ENCODE results near the gene MGAT5. TPM values are rescaled to one million over a fixed set of nuclear protein-coding genes. Genes with fewer than 3 reads are reported as not detected.

MGAT5 gene
- total RNA-seq, 1 donor from 2014 or later, result 21.2 TPM

GRCh38 chr2:134333646-134334189, 79.8 kb downstream of the MGAT5 start:
- TF ChIP-seq EZH2phosphoT487 (IDR thresholded peaks at IDR 0.05) (no peak), EZH2 (IDR thresholded peaks at IDR 0.05) (no peak), CTCF (IDR thresholded peaks at IDR 0.05) (no peak)
- no peak overlapping the region for H3K4me3 ChIP-seq
- H3K4me1 ChIP-seq, result no peaks in the 10 kb centered on the region
- H3K4me3 Mint-ChIP-seq, result no peak overlapping the region
- H3K79me2 ChIP-seq (ENCODE audit: low read depth), result no peaks in the 10 kb centered on the region
- peaks cover 9% of the 10 kb centered on the region for H3K36me3 Mint-ChIP-seq
- H3K9ac ChIP-seq, result no peak overlapping the region
- no peaks in the 10 kb centered on the region for H3K27me3 Mint-ChIP-seq (ENCODE audit: insufficient read depth, low read depth)
- H3K27me3 ChIP-seq, result no peaks in the 10 kb centered on the region
- no peaks in the 10 kb centered on the region for H3F3A ChIP-seq (ENCODE audit: low read depth)
- H3K27ac Mint-ChIP-seq, result no peak overlapping the region
- DNase-seq (ENCODE audit: low spot score), result no peak
- no peaks in the 10 kb centered on the region for H3K4me1 Mint-ChIP-seq
- H3K36me3 ChIP-seq, result no peaks in the 10 kb centered on the region
- H3K4me2 ChIP-seq, result no peak overlapping the region
- no peak overlapping the region for H3K27ac ChIP-seq
- H2AFZ ChIP-seq (replicated peaks), result no peak overlapping the region
- no peaks in the 10 kb centered on the region for H3K9me3 ChIP-seq (ENCODE audit: low read depth)
- peaks cover 6% of the 10 kb centered on the region for H3K9me3 Mint-ChIP-seq
- H4K20me1 ChIP-seq (ENCODE audit: low read depth), result no peaks in the 10 kb centered on the region

- Histone ChIP-seq H3K36me3 (no peaks in the 10 kb centered on the region), H3K4me1 (no peaks in the 10 kb centered on the region), H4K20me1 (ENCODE audit: low read depth) (no peaks in the 10 kb centered on the region), H3K4me3 (no peak overlapping the region), H3K9me3 (ENCODE audit: low read depth) (no peaks in the 10 kb centered on the region), H3F3A (ENCODE audit: low read depth) (no peaks in the 10 kb centered on the region), H2AFZ (replicated peaks) (no peak overlapping the region), H3K27me3 (no peaks in the 10 kb centered on the region), H3K27ac (no peak overlapping the region), H3K79me2 (ENCODE audit: low read depth) (no peaks in the 10 kb centered on the region), H3K9ac (no peak overlapping the region), H3K4me2 (no peak overlapping the region)
- peaks cover 6% of the 10 kb centered on the region for H3K9me3 Mint-ChIP-seq
- no peaks in the 10 kb centered on the region for H3K4me1 Mint-ChIP-seq
- H3K27ac Mint-ChIP-seq, result no peak overlapping the region
- TF ChIP-seq CTCF (IDR thresholded peaks at IDR 0.05) (no peak), EZH2phosphoT487 (IDR thresholded peaks at IDR 0.05) (no peak), EZH2 (IDR thresholded peaks at IDR 0.05) (no peak)
- no peak for DNase-seq (ENCODE audit: low spot score)
- H3K27me3 Mint-ChIP-seq (ENCODE audit: insufficient read depth, low read depth), result no peaks in the 10 kb centered on the region
- peaks cover 9% of the 10 kb centered on the region for H3K36me3 Mint-ChIP-seq
- H3K4me3 Mint-ChIP-seq, result no peak overlapping the region
Measured at GRCh38 chr2:134334542-134335353, 80.9 kb downstream of the MGAT5 start.

- Histone ChIP-seq H3F3A (ENCODE audit: low read depth) (no peaks in the 10 kb centered on the region), H4K20me1 (ENCODE audit: low read depth) (no peaks in the 10 kb centered on the region), H2AFZ (replicated peaks) (no peak overlapping the region), H3K4me2 (no peak overlapping the region), H3K9me3 (ENCODE audit: low read depth) (no peaks in the 10 kb centered on the region), H3K27ac (no peak overlapping the region), H3K9ac (no peak overlapping the region), H3K36me3 (no peaks in the 10 kb centered on the region), H3K4me1 (no peaks in the 10 kb centered on the region), H3K27me3 (no peaks in the 10 kb centered on the region), H3K79me2 (ENCODE audit: low read depth) (no peaks in the 10 kb centered on the region), H3K4me3 (no peak overlapping the region)
- Mint-ChIP-seq H3K36me3 (peaks cover 9% of the 10 kb centered on the region), H3K4me1 (no peaks in the 10 kb centered on the region), H3K27me3 (ENCODE audit: insufficient read depth, low read depth) (no peaks in the 10 kb centered on the region), H3K4me3 (no peak overlapping the region), H3K27ac (no peak overlapping the region), H3K9me3 (peaks cover 6% of the 10 kb centered on the region)
- TF ChIP-seq EZH2phosphoT487 (IDR thresholded peaks at IDR 0.05), result no peak
- TF ChIP-seq CTCF (IDR thresholded peaks at IDR 0.05), result no peak
- no peak for TF ChIP-seq EZH2 (IDR thresholded peaks at IDR 0.05)
- DNase-seq (ENCODE audit: low spot score), result no peak
Measured at GRCh38 chr2:134335601-134336000, 81.7 kb downstream of the MGAT5 start.
